GM12878 (cell line): ENCODE measurements around the gene CCDC24. TPM values are rescaled to one million over a fixed set of nuclear protein-coding genes. Genes with fewer than 3 reads are reported as not detected.

ENCODE experiments used
- ATAC-seq: fragments of 200-7000 bp; cut with Tn5 transposase; 3 replicates; pipeline ENCODE4 v1.9.1; 2020; ENCODE audit warnings: mild to moderate bottlenecking, moderate library complexity
- BruUV-seq: library from RNA; stranded (reverse); fragments of 400-500 nt; replicated peaks from 2 replicates; lab custom pipeline; 2021; lab: Mats Ljungman, UMichigan
- CTCF ChIA-PET: fragments of 300-600 bp; sonication (Branson Sonifier 250); formaldehyde crosslinking; extraction: SDS; loops from one replicate; lab custom pipeline; 2021; ENCODE audit warnings: inconsistent platforms; lab: Yijun Ruan, JAX
- POLR2A ChIA-PET: fragments of 350-600 bp; formaldehyde crosslinking; extraction: SDS; loops from one replicate; lab custom pipeline; 2021; ENCODE audit warnings: inconsistent platforms; lab: Charles Lee
- RAD21 ChIA-PET: fragments of 300-600 bp; sonication (Branson Sonifier 250); formaldehyde crosslinking; loops from one replicate; lab custom pipeline; 2023; ENCODE audit warnings: antibody characterized with exemption; ENCODE audit not compliant: unreplicated experiment; lab: Charles Lee
- SMC1A ChIA-PET: fragments of 300-600 bp; sonication (Branson Sonifier 250); formaldehyde crosslinking; loops from one replicate; lab custom pipeline; 2023; ENCODE audit not compliant: unreplicated experiment, uncharacterized antibody; lab: Charles Lee
- DNase-seq: peaks from one replicate; pipeline ENCODE4 v3.0.0-alpha.2; 2011; ENCODE audit warnings: low read depth, low spot score
- FAIRE-seq: peaks from 3 replicates; lab custom pipeline; 2011; peaks lifted over from hg19 to GRCh38; lab: Jason Lieb, UNC
- H2AFZ ChIP-seq: 2 replicates; pipeline ENCODE4 v1.6.0; 2011; ENCODE audit warnings: low read depth, low read length, control low read depth; ENCODE audit not compliant: control insufficient read depth
- H3K27ac ChIP-seq: 2 replicates; pipeline ENCODE4 v1.5.1; 2011; ENCODE audit warnings: control low read depth; ENCODE audit not compliant: control insufficient read depth, insufficient read depth
- H3K27me3 ChIP-seq, 2 experiments: replicated peaks in 1 of 2; 2 replicates each; pipeline versions ENCODE4 v1.6.0 to v1.6.1; 2011; ENCODE audit warnings: low read length in 1 of 2; ENCODE audit not compliant: control insufficient read depth in 2 of 2, insufficient read depth in 2 of 2
- H3K36me3 ChIP-seq, 2 experiments: 2 replicates each; pipeline ENCODE4 v1.5.1; 2011; ENCODE audit warnings: low read length in 1 of 2; ENCODE audit not compliant: control insufficient read depth in 2 of 2, insufficient read depth in 2 of 2
- H3K4me1 ChIP-seq: 2 replicates; pipeline ENCODE4 v1.6.1; 2011; ENCODE audit warnings: mild to moderate bottlenecking, low read length, moderate library complexity, mixed read lengths; ENCODE audit not compliant: control insufficient read depth, insufficient read depth
- H3K4me2 ChIP-seq: 2 replicates; pipeline ENCODE4 v1.6.0; 2011; ENCODE audit warnings: control low read depth; ENCODE audit not compliant: control insufficient read depth, insufficient read depth
- H3K4me3 ChIP-seq: fragments of 200-600 bp; sonication (generic); 2 replicates; pipeline ENCODE4 v1.5.1; 2016
- H3K79me2 ChIP-seq: 2 replicates; pipeline ENCODE4 v1.6.0; 2011; ENCODE audit warnings: low read length; ENCODE audit not compliant: control insufficient read depth, insufficient read depth
- H3K9ac ChIP-seq: 2 replicates; pipeline ENCODE4 v1.8.0; 2011; ENCODE audit warnings: low read length, control low read depth, mixed read lengths; ENCODE audit not compliant: control insufficient read depth, insufficient read depth
- H3K9me3 ChIP-seq: replicated peaks from 3 replicates; pipeline ENCODE4 v1.5.1; 2011; ENCODE audit warnings: mild to moderate bottlenecking, low read length; ENCODE audit not compliant: control insufficient read depth, insufficient read depth
- H4K20me1 ChIP-seq: 2 replicates; pipeline ENCODE4 v1.6.0; 2011; ENCODE audit not compliant: control insufficient read depth, insufficient read depth
- BMI1 ChIP-seq: fragments of 450-650 bp; IDR thresholded peaks from 2 replicates; pipeline ENCODE4 v1.6.1; 2016; ENCODE audit warnings: mild to moderate bottlenecking, moderate library complexity, borderline replicate concordance
- CEBPB ChIP-seq, 2 experiments: fragments of 150-350 bp in 1 of 2; IDR thresholded peaks; 2 replicates each; pipeline ENCODE4 v1.6.1; 2012 to 2014; ENCODE audit warnings: low read depth in 2 of 2, low read length in 2 of 2, borderline replicate concordance in 1 of 2, inconsistent platforms in 1 of 2
- ESRRA ChIP-seq: IDR thresholded peaks from 2 replicates; pipeline ENCODE4 v1.6.1; 2012; ENCODE audit warnings: mild to moderate bottlenecking, low read length, improper control_type of control experiment
- FOXK2 ChIP-seq: fragments of 450-650 bp; IDR thresholded peaks from 2 replicates; pipeline ENCODE4 v1.6.1; 2017; ENCODE audit warnings: mild to moderate bottlenecking, moderate library complexity
- HDAC6 ChIP-seq: fragments of 200-600 bp; sonication (generic); IDR thresholded peaks from one replicate; pipeline ENCODE4 v1.8.0; 2017; ENCODE audit warnings: antibody characterized with exemption; ENCODE audit not compliant: unreplicated experiment
- KAT2A ChIP-seq: conservative IDR thresholded peaks from 2 replicates; pipeline ENCODE4 v1.6.1; 2011; ENCODE audit warnings: low read depth, low read length; ENCODE audit not compliant: control insufficient read depth
- MEF2A ChIP-seq: IDR thresholded peaks from 2 replicates; pipeline ENCODE4 v1.6.1; 2011; ENCODE audit warnings: low read depth, mild to moderate bottlenecking, low read length, moderate library complexity; ENCODE audit not compliant: insufficient read depth
- MXI1 ChIP-seq: fragments of 150-350 bp; IDR thresholded peaks from 2 replicates; pipeline ENCODE4 v1.6.1; 2011; ENCODE audit warnings: low read depth, mild to moderate bottlenecking, inconsistent platforms, low read length, improper control_type of control experiment
- MYC ChIP-seq: IDR thresholded peaks from 2 replicates; pipeline ENCODE4 v1.6.1; 2011; ENCODE audit warnings: mild to moderate bottlenecking, low read length, moderate library complexity, inconsistent platforms; ENCODE audit not compliant: insufficient read depth, insufficient replicate concordance, insufficient read length, severe bottlenecking
- PAX5 ChIP-seq: IDR thresholded peaks from 2 replicates; pipeline ENCODE4 v1.6.1; 2011; ENCODE audit warnings: low read depth, low read length, borderline replicate concordance
- PML ChIP-seq: IDR thresholded peaks from 2 replicates; pipeline ENCODE4 v1.6.1; 2012; ENCODE audit warnings: low read length, inconsistent platforms
- SMAD5 ChIP-seq: IDR thresholded peaks from 2 replicates; pipeline ENCODE4 v1.6.1; 2016; ENCODE audit warnings: antibody characterized with exemption, low read depth
- YBX1 ChIP-seq: fragments of 450-650 bp; IDR thresholded peaks from 2 replicates; pipeline ENCODE4 v1.6.1; 2016; ENCODE audit warnings: antibody characterized with exemption
- WGBS: methylation state at CpG from one replicate; pipeline ENCODE4 v1.1.6; 2016; ENCODE audit warnings: low lambda C conversion rate; ENCODE audit not compliant: insufficient replicate concordance, insufficient coverage; ENCODE audit errors: missing lambda C conversion rate; 5-methylcytosine and 5-hydroxymethylcytosine counted together
- in situ Hi-C: fragments of 300-500 bp; cut with MboI; formaldehyde crosslinking; loops from 9 replicates; pipeline ENCODE4 v1.14.3; 2018; ENCODE audit warnings: mixed read lengths
- intact Hi-C: fragments of 100-400 bp; cut with micrococcal nuclease; formaldehyde crosslinking; loops from one replicate; pipeline ENCODE4 v1.14.2; 2022; ENCODE audit not compliant: unreplicated experiment
- polyA plus RNA-seq, 11 experiments: library from polyadenylated mRNA; depleted of rRNA in 4 of 11; unstranded in 6 of 11; stranded (reverse) in 5 of 11; fragments of >200 nt; fragmentation: Nextera tagmentation in 4 of 11; fragmentation: Illumina TruSeq in 1 of 11; extraction: Ambion mirVana in 4 of 11; extraction: Trizol in 1 of 11; gene quantifications; 1 replicate in 1 of 11; 2 replicates in 10 of 11; pipeline versions ENCODE4 v1.2.1 to v1.2.3, GENCODE V29; 2011 to 2016; ENCODE audit warnings: inconsistent platforms in 2 of 11, missing spikeins in 2 of 11, low read depth in 1 of 11
- total RNA-seq, 4 experiments: library from RNA; depleted of rRNA in 3 of 4; stranded (reverse); fragments of >200 nt in 3 of 4; fragmentation: Illumina TruSeq in 1 of 4; extraction: Trizol in 1 of 4; gene quantifications; 2 replicates each; pipeline versions ENCODE4 v1.2.1 to v1.2.3, GENCODE V29; 2013 to 2021
- TF ChIP-seq, protein P1 (sequence below): fragments of 450-650 bp; IDR thresholded peaks from 2 replicates; pipeline ENCODE4 v1.6.1; 2017; ENCODE audit warnings: mild to moderate bottlenecking, low read depth, inconsistent platforms; ENCODE audit not compliant: poor library complexity, severe bottlenecking
- TF ChIP-seq, protein P2 (sequence below): IDR thresholded peaks from 2 replicates; pipeline ENCODE4 v1.6.1; 2012; ENCODE audit warnings: mild to moderate bottlenecking, low read depth, low read length

Gene CCDC24
- total and polyA plus RNA-seq, 10 of the 15 experiments (the other 5 are each of a cell fraction or from before 2014, with no cell fraction given), result 0.18 to 3.1 (median 1.6) TPM; not detected in 1

DNA sequence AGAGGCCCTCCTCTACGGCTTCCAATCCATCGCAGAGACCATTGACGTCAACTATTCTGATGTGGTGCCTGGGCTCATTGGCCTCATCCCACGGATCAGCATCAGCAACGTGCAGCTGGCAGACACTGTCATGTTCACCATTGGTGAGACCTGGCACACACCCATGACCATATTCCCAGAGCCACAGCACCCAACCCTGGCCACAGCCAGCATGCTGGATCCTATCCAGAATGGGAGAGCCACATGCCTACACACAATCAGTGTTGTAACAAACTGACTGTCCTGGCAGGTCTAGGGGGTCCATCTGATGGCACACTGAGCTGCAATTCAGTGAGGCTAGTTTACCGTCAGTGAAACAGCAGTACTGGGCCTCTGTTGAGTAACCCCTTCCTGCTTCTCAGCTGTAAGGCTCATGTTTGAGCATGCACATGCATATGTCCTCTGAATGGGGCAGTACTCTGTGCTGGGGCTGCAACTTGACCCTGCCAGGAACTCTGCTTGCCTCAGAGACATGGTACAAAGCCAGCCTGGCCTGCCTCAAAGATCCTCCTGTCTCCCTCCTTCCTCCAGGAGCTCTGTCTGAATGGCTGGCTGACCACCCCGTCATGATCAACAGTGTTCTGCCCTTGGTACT is 33.9 kb upstream of the CCDC24 start (continued):
- TF ChIP-seq, protein P1, sequence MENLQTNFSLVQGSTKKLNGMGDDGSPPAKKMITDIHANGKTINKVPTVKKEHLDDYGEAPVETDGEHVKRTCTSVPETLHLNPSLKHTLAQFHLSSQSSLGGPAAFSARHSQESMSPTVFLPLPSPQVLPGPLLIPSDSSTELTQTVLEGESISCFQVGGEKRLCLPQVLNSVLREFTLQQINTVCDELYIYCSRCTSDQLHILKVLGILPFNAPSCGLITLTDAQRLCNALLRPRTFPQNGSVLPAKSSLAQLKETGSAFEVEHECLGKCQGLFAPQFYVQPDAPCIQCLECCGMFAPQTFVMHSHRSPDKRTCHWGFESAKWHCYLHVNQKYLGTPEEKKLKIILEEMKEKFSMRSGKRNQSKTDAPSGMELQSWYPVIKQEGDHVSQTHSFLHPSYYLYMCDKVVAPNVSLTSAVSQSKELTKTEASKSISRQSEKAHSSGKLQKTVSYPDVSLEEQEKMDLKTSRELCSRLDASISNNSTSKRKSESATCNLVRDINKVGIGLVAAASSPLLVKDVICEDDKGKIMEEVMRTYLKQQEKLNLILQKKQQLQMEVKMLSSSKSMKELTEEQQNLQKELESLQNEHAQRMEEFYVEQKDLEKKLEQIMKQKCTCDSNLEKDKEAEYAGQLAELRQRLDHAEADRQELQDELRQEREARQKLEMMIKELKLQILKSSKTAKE, result no peak
- TF ChIP-seq HDAC6 (no peak), CEBPB (IDR thresholded peaks at IDR 0.05; ENCODE audit: borderline replicate concordance in 1 of 2, low read depth in 2 of 2, low read length in 2 of 2) (no peak), SMAD5 (no peak)

DNA sequence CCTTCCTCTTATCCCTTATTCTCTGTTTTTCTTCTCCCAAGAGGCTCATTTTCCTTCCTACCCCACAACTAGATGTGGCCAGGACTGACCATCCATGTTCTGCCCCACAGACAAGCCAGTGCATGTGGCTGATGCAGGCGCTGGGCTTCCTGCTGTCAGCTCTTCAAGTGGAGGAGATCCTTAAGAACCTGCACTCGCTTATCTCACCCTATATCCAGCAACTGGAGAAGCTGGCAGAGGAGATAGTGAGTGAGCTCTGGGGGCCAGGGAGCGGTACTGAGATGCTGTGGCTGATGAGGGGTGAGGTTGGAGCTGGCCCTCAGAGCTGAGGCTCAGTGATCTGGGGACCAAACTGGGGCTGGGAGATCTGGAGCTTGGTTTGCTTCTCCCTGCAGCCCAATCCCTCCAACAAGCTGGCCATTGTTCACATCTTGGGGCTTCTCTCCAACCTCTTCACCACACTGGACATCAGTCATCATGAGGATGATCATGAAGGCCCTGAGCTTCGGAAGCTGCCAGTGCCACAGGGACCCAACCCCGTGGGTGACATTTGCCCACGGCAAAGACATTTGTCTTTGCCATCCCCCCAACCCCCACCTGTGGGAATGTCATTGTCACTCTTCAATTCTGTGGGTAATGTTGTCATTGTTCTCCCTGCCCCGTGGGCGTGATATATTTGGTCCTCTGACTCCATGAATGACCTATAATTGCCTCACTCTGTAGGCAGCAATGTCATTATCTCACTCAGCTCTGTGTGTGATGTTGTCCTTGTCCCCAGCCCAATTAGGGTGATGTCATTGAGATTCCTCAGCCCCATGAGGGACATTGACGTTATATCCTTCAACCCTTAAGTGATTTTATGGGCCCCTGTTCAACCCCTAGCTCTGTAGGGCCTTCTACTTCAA is 32.8 kb upstream of the CCDC24 start:
- Histone ChIP-seq H3K4me1 (no peaks in the 10 kb centered on the region), H3K4me3 (no peak overlapping the region), H2AFZ (no peak overlapping the region), H3K36me3 (peaks cover 0 to 12% of the 10 kb centered on the region in 2 experiments; a peak in 1 of 4 replicates), H3K9ac (no peak overlapping the region), H3K4me2 (no peak overlapping the region), H3K9me3 (no peaks in the 10 kb centered on the region), H3K27me3 (no peaks in the 10 kb centered on the region), H3K79me2 (no peaks in the 10 kb centered on the region), H4K20me1 (no peaks in the 10 kb centered on the region), H3K27ac (no peak overlapping the region)
- ATAC-seq (no peak), DNase-seq (no peak), FAIRE-seq (no peak)
- in situ Hi-C loops (no loop called here), intact Hi-C loops (no loop called here)
- BruUV-seq, result no TSS peak
- CTCF ChIA-PET, result interaction anchor here (1.3 to 1.9 kb wide), 2 partner anchors 23 to 88 kb away, joined by 3 to 6 read pairs; no protein-coding TSS in a partner anchor
- 79% methylated on average over 9 of the region's 9 CpGs for WGBS
- SMC1A ChIA-PET, result no interaction called here
- RAD21 ChIA-PET, result interaction anchor here (0.5 kb wide), 1 partner anchor 560 kb away, joined by 4 read pairs; no protein-coding TSS in a partner anchor
- POLR2A ChIA-PET, result interaction anchor here (1.7 kb wide), 1 partner anchor 16 kb away, joined by 4 read pairs; the partner anchor contains the start of gene ATP6V0B
- TF ChIP-seq MXI1 (no peak), KAT2A (no peak), FOXK2 (no peak), PAX5 (no peak), ESRRA (no peak), MYC (no peak), PML (no peak), MEF2A (no peak), YBX1 (no peak), BMI1 (no peak)
- TF ChIP-seq, protein P2, sequence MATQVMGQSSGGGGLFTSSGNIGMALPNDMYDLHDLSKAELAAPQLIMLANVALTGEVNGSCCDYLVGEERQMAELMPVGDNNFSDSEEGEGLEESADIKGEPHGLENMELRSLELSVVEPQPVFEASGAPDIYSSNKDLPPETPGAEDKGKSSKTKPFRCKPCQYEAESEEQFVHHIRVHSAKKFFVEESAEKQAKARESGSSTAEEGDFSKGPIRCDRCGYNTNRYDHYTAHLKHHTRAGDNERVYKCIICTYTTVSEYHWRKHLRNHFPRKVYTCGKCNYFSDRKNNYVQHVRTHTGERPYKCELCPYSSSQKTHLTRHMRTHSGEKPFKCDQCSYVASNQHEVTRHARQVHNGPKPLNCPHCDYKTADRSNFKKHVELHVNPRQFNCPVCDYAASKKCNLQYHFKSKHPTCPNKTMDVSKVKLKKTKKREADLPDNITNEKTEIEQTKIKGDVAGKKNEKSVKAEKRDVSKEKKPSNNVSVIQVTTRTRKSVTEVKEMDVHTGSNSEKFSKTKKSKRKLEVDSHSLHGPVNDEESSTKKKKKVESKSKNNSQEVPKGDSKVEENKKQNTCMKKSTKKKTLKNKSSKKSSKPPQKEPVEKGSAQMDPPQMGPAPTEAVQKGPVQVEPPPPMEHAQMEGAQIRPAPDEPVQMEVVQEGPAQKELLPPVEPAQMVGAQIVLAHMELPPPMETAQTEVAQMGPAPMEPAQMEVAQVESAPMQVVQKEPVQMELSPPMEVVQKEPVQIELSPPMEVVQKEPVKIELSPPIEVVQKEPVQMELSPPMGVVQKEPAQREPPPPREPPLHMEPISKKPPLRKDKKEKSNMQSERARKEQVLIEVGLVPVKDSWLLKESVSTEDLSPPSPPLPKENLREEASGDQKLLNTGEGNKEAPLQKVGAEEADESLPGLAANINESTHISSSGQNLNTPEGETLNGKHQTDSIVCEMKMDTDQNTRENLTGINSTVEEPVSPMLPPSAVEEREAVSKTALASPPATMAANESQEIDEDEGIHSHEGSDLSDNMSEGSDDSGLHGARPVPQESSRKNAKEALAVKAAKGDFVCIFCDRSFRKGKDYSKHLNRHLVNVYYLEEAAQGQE, result no peak
